VCaP (cell line): ENCODE results near the gene EIF4B.
A peak's percentile ranks its signal among the peaks of the same experiment; 100 is the strongest.

ENCODE experiments used
- H3K27ac ChIP-seq: fragments of 450-650 bp; 2 replicates; pipeline ENCODE4 v1.5.1; 2017
- TF ChIP-seq, protein P1 (sequence below): fragments of 450-650 bp; conservative IDR thresholded peaks from 2 replicates; pipeline ENCODE4 v1.5.1; 2017; ENCODE audit warnings: mild to moderate bottlenecking, moderate library complexity

The EIF4B gene

DNA sequence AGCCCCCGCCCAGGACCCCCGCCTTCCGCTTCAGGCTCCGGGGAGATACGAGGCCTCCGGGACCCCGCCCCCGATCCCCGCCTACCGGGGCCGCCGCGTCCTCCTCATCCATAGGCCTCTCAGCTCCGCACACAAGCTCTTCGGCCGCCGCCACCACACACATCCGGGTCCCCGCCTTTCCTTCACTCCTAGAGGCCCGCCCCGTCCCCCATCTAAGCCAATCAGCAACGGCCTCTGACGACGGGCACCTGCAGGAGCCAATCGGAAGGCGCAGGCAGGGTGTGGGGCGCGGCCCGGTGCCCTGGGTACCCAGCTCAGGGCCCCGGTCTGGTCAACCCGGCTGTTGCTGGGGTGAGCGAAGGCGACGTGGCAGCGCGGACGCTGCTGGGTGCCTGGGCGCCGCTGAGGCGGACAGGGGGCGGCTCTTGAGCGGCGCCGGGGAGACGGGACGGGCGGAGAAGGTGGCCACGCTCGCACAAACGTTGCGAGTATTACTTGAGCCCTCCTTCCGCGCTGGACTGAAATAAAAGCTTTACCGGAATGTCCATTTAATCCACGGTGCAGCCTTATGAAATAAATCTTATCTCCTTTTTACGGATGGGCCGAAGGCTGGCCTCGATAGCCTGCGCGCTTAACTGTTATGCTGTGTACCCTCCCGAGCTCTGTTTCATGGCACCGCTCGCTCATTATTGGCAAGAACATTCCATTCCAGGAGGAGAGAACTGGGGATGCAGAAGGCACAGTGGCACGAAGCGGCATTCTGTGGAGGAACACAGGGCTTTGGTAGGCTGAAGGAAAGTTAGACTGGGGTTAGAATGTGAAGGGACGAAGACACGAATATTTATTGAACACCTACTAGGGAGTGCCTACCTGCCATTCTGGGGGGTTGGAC is 73.2 kb downstream of the EIF4B start, which contains the start of gene SPRYD3:
SPRYD3 (minus strand) TSS at position 165 of the 892 bp plus-strand sequence; CDS start at position 108, 57 bp downstream.
- peak within 1 kb of the TSS; percentile 91 for H3K27ac ChIP-seq
- TF ChIP-seq, protein P1, sequence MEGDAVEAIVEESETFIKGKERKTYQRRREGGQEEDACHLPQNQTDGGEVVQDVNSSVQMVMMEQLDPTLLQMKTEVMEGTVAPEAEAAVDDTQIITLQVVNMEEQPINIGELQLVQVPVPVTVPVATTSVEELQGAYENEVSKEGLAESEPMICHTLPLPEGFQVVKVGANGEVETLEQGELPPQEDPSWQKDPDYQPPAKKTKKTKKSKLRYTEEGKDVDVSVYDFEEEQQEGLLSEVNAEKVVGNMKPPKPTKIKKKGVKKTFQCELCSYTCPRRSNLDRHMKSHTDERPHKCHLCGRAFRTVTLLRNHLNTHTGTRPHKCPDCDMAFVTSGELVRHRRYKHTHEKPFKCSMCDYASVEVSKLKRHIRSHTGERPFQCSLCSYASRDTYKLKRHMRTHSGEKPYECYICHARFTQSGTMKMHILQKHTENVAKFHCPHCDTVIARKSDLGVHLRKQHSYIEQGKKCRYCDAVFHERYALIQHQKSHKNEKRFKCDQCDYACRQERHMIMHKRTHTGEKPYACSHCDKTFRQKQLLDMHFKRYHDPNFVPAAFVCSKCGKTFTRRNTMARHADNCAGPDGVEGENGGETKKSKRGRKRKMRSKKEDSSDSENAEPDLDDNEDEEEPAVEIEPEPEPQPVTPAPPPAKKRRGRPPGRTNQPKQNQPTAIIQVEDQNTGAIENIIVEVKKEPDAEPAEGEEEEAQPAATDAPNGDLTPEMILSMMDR: no peak

DNA sequence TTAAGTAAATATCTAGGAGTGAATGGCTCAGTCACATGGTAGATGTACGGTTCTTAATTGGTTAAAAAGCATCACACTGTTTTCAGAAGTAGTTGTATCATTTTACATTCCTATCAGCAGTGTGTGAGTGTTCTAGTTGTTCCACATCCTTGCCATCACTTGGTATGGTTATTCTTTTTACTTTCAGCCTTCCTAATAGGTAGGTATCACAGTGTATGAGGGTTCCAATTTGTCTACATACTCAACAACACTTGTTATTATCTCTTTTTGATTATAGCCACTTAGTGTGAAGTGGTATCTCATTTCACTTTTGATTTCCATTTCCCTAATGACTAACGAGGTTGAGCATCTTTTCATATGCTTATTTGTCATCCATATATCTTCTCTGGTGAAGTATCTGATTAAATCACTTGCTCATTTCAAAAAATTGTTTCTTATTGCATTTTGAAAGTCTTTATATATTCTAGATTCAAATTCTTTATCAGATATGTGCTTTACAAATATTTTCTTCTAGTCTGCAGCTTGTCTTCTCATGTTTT is 76.5 kb downstream of the EIF4B start:
- TF ChIP-seq, protein P1: no peak
- H3K27ac ChIP-seq: no peak overlapping the region

DNA sequence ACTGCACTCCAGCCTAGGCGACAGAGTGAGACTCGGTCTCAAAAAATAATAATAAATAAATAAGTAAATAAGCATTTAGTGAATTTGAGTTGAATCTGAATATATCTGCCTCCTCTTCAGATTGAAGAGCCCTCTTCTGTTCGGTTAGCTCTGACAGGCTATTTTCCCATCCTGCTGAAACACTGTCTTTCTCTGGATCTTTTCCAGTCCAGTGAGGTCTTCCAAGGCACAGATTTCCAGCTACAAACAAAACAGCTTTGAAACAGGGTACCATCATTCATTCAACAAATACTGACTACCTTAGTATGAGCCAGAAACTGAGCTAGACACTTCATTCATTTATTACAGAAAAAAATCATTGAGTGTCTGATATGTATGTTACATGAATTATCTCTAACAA is 80.1 kb downstream of the EIF4B start:
- no peak overlapping the region for H3K27ac ChIP-seq
- TF ChIP-seq, protein P1: no peak

DNA sequence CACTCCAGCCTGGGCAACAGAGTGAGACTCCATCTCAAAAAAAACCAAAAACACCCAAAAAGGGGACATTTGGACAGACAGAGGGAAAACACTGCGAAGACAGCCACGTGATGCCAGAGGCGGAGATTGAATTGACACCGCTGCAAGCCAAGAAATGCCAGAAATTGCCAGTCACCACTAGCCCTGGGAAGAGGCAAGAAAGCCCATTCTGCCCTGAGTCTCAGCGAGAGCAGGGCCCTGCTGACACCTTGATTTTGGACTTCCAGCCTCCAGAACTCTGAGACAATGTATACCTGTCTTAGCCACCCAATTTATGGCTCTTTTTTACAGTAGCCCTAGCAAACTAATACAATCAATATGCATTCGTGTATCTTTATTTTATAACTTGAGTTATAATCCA is 83.8 kb downstream of the EIF4B start:
- H3K27ac ChIP-seq: no peak overlapping the region
- TF ChIP-seq, protein P1: no peak

DNA sequence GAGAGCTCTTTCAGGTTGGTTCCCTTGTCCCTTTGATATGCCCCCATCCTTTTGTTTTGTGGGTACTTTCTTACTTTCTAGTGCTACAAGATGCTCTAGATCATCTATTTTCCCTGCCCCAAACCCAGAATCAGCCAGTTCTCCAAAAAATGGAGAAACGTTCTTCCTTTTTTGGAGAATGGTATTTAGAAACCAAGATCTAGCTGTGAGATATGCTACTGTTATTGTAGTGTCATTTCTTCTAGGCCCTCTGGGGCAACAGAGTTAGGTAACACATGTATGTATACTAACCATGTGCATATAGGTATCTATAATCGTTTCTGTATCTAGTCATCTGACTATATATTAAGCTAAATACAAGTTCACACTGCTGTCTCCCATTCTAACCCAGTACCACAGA is 84.3 kb downstream of the EIF4B start:
- H3K27ac ChIP-seq: no peak overlapping the region
- TF ChIP-seq, protein P1: no peak

DNA sequence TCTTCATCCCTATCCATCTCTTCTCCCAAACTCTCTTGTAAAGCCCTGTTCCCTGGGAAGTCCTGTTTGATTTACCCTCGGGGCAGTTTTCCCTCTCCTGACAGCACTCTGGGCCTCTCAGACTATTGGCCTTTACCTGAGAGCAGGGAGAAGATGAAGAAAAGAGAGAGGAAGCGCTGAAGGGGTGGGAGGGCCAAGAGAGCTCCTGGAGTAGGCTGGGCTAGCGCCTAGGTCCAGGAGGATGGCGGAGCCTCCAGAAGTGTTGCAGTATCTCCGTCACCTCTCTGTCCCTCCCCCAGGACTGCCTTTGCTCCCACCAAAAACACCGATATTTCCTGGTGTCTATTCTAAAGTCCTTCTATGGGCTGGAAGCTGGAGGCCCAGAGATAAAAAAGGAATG is 85.5 kb downstream of the EIF4B start:
- H3K27ac ChIP-seq: no peak overlapping the region
- TF ChIP-seq, protein P1: no peak
